Measurements from ENCODE around the gene TRMT5.

TRMT5 gene

GRCh38 chr14:60980811-60981632 is at the start of gene TRMT5, which contains the start of gene SLC38A6:
Gene TRMT5, minus strand, starts transcription at chr14:60981079. Its CDS starts 106 bp downstream, at chr14:60980973.
Gene SLC38A6, plus strand, starts transcription at chr14:60981245. Its CDS starts 33 bp downstream, at chr14:60981278.
- Histone ChIP-seq H3K36me3 (no peaks in the 10 kb centered on the region), H3K4me3 (ENCODE audit: low read depth in 1 of 2, low read length in 1 of 2) (peak within 1 kb of the TSS; percentile 75 to 80), H3K27me3 (no peaks in the 10 kb centered on the region), H3K4me1 (ENCODE audit: control insufficient read depth in 1 of 2, insufficient read depth in 1 of 2, low read depth in 1 of 2, low read length in 1 of 2) (peaks cover 13 to 16% of the 10 kb centered on the region in 2 experiments), H3K9me3 (no peaks in the 10 kb centered on the region), H3K27ac (peak within 1 kb of the TSS; percentile 34)
- no peak for TF ChIP-seq CTCF (IDR thresholded peaks at IDR 0.05)

GRCh38 chr14:61026526-61026925 is 45.6 kb upstream of the TRMT5 start:
- no peaks in the 10 kb centered on the region for H3K27me3 ChIP-seq
- peak overlapping the region; percentile 63 for H3K27ac ChIP-seq
- peaks cover 18 to 25% of the 10 kb centered on the region in 2 experiments for H3K4me1 ChIP-seq (ENCODE audit: control insufficient read depth in 1 of 2, insufficient read depth in 1 of 2, low read depth in 1 of 2, low read length in 1 of 2)
- no peaks in the 10 kb centered on the region for H3K36me3 ChIP-seq
- no peaks in the 10 kb centered on the region for H3K9me3 ChIP-seq
- TF ChIP-seq CTCF (IDR thresholded peaks at IDR 0.05) = no peak
- H3K4me3 ChIP-seq (ENCODE audit: low read depth in 1 of 2, low read length in 1 of 2) = no peak overlapping the region

GRCh38 chr14:61025251-61026223 is 44.7 kb upstream of the TRMT5 start:
- Histone ChIP-seq H3K36me3 (no peaks in the 10 kb centered on the region), H3K4me3 (ENCODE audit: low read depth in 1 of 2, low read length in 1 of 2) (no peak overlapping the region), H3K9me3 (no peaks in the 10 kb centered on the region), H3K27me3 (no peaks in the 10 kb centered on the region), H3K27ac (peak overlapping the region; percentile 63), H3K4me1 (ENCODE audit: control insufficient read depth in 1 of 2, insufficient read depth in 1 of 2, low read depth in 1 of 2, low read length in 1 of 2) (peaks cover 18 to 25% of the 10 kb centered on the region in 2 experiments)
- no peak for TF ChIP-seq CTCF (IDR thresholded peaks at IDR 0.05)

GRCh38 chr14:61019537-61019936 is 38.7 kb upstream of the TRMT5 start:
- no peak for TF ChIP-seq CTCF (IDR thresholded peaks at IDR 0.05)
- no peak overlapping the region for H3K27ac ChIP-seq
- H3K36me3 ChIP-seq = no peaks in the 10 kb centered on the region
- no peaks in the 10 kb centered on the region for H3K27me3 ChIP-seq
- no peaks in the 10 kb centered on the region for H3K4me1 ChIP-seq (ENCODE audit: control insufficient read depth in 1 of 2, insufficient read depth in 1 of 2, low read depth in 1 of 2, low read length in 1 of 2)
- H3K9me3 ChIP-seq = no peaks in the 10 kb centered on the region
- no peak overlapping the region for H3K4me3 ChIP-seq (ENCODE audit: low read depth in 1 of 2, low read length in 1 of 2)

- H3K4me3 ChIP-seq (ENCODE audit: low read depth in 1 of 2, low read length in 1 of 2) = no peak overlapping the region
- H3K4me1 ChIP-seq (ENCODE audit: control insufficient read depth in 1 of 2, insufficient read depth in 1 of 2, low read depth in 1 of 2, low read length in 1 of 2) = no peaks in the 10 kb centered on the region
These were observed 22.7 kb upstream of the TRMT5 start for GRCh38 chr14:61003571-61003970.

More at GRCh38 chr14:61003571-61003970, 22.7 kb upstream of the TRMT5 start:
- no peak for TF ChIP-seq CTCF (IDR thresholded peaks at IDR 0.05)
- Histone ChIP-seq H3K27ac (no peak overlapping the region), H3K36me3 (no peaks in the 10 kb centered on the region), H3K27me3 (no peaks in the 10 kb centered on the region), H3K9me3 (no peaks in the 10 kb centered on the region)

Data from neutrophil (primary cell).